ENCODE data around the gene FITM1. TPM values are rescaled to one million over a fixed set of nuclear protein-coding genes. Genes with fewer than 3 reads are reported as not detected.
A peak's percentile ranks its signal among the peaks of the same experiment; 100 is the strongest.

FITM1 gene, protein sequence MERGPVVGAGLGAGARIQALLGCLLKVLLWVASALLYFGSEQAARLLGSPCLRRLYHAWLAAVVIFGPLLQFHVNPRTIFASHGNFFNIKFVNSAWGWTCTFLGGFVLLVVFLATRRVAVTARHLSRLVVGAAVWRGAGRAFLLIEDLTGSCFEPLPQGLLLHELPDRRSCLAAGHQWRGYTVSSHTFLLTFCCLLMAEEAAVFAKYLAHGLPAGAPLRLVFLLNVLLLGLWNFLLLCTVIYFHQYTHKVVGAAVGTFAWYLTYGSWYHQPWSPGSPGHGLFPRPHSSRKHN
- not detected for total RNA-seq (2021; fragmentation: NEBNext Ultra II Directional; extraction: Animal tissue kit (Norgen Biotek cat#: 25700))
- long read RNA-seq = 0 reads

GRCh38 chr14:24130380-24130716 lies at the start of gene FITM1:
Gene FITM1 (plus strand): TSS chr14:24130659. CDS start chr14:24131564, 905 bp downstream.
- Mint-ChIP-seq H3K4me1 (ENCODE audit: low read depth) (peaks cover 4% of the 10 kb centered on the region), H3K27ac (no peak within 1 kb of the TSS), H3K4me3 (no peak within 1 kb of the TSS), H3K27me3 (ENCODE audit: insufficient read depth) (peaks cover 3% of the 10 kb centered on the region; the same call in 1 of the 2 replicates), H3K9me3 (no peaks in the 10 kb centered on the region), H3K36me3 (ENCODE audit: low read depth) (no peaks in the 10 kb centered on the region)
- no peak for DNase-seq
- TF ChIP-seq, protein P1, sequence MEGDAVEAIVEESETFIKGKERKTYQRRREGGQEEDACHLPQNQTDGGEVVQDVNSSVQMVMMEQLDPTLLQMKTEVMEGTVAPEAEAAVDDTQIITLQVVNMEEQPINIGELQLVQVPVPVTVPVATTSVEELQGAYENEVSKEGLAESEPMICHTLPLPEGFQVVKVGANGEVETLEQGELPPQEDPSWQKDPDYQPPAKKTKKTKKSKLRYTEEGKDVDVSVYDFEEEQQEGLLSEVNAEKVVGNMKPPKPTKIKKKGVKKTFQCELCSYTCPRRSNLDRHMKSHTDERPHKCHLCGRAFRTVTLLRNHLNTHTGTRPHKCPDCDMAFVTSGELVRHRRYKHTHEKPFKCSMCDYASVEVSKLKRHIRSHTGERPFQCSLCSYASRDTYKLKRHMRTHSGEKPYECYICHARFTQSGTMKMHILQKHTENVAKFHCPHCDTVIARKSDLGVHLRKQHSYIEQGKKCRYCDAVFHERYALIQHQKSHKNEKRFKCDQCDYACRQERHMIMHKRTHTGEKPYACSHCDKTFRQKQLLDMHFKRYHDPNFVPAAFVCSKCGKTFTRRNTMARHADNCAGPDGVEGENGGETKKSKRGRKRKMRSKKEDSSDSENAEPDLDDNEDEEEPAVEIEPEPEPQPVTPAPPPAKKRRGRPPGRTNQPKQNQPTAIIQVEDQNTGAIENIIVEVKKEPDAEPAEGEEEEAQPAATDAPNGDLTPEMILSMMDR (IDR thresholded peaks at IDR 0.05) = no peak

DNA sequence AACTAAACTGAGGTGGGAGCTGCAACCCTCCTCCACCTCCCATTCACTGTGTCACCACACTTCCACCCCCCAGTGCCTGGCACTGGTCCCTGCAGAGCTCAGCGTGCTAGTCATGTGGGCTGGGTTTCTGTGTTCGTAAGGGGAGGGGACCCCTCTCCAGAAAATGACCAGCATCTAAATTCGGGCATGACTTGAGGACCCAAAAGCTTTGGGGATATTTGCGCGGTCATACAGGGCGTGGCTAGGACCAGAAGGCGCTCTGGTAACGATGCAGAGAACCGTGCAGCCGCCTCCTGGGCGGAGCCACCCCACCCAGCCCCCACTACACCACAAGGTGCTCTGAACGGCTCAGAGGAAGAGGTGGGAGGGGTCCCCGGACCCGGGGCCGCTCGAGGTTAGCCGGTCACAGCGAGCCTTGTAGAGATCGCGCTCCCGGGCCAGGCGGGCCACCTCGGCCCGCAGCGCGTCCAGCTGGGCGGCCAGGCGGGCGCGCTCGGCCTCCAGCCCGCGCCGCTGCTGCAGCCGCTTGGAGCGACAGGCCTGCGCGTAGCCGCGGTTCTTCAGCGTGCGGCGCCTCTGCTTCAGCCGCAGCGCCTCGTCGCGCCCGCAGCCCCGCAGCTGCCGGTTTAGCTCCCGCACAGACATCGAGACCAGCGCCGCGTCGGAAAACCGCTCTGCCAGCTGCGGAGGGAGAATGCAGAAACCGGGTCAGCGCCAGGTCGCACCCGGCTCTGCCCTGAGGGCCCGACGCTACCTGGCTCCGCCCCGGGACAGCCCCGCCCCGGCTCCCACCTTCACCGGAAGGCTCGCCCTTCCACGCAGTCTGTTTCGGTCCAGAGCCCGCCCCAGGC lies 49.3 kb upstream of the FITM1 start:
- TF ChIP-seq, protein P1 (IDR thresholded peaks at IDR 0.05) = no peak
- H3K4me1 Mint-ChIP-seq (ENCODE audit: low read depth) = no peaks in the 10 kb centered on the region
- H3K36me3 Mint-ChIP-seq (ENCODE audit: low read depth) = no peaks in the 10 kb centered on the region
- peaks cover 38% of the 10 kb centered on the region for H3K27me3 Mint-ChIP-seq (ENCODE audit: insufficient read depth)
- no peaks in the 10 kb centered on the region for H3K9me3 Mint-ChIP-seq
- H3K27ac Mint-ChIP-seq = no peak overlapping the region
- DNase-seq = no peak
- H3K4me3 Mint-ChIP-seq = peak overlapping the region; percentile 79

DNA sequence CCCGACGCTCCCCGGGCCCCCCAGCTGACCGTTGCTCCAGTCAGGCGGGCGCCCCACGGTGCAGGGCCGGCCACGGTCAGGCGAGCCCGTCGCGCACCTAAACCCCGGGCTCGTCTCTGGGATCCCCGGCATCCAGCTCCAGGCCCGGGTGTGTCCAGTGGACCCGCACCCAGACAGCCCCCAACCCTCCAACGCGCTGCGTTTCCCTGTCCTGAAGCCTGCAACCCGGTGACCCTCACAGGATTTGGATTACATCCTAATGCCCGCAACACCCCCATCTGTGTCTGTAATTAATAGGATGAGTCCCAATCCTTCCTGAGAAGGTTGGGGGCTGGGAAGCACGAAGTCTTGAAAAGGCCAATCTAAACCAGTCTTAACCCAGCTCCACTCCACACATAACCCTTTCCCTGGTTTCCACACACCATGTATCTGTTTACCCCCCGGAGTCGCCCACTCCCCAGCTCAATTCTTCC lies 48.7 kb upstream of the FITM1 start:
- Mint-ChIP-seq H3K36me3 (ENCODE audit: low read depth) (no peaks in the 10 kb centered on the region), H3K9me3 (no peaks in the 10 kb centered on the region), H3K27ac (no peak overlapping the region), H3K4me3 (peak overlapping the region; percentile 75), H3K4me1 (ENCODE audit: low read depth) (no peaks in the 10 kb centered on the region), H3K27me3 (ENCODE audit: insufficient read depth) (peaks cover 37% of the 10 kb centered on the region)
- TF ChIP-seq, protein P1 (IDR thresholded peaks at IDR 0.05) = no peak
- DNase-seq = no peak

- TF ChIP-seq, protein P1 (IDR thresholded peaks at IDR 0.05) = no peak
- Mint-ChIP-seq H3K4me3 (peak overlapping the region; percentile 75), H3K4me1 (ENCODE audit: low read depth) (no peaks in the 10 kb centered on the region), H3K36me3 (ENCODE audit: low read depth) (no peaks in the 10 kb centered on the region), H3K27me3 (ENCODE audit: insufficient read depth) (peaks cover 39% of the 10 kb centered on the region), H3K27ac (no peak overlapping the region), H3K9me3 (no peaks in the 10 kb centered on the region)
- DNase-seq = no peak
Measured at GRCh38 chr14:24082411-24083080, 47.9 kb upstream of the FITM1 start.

GRCh38 chr14:24083462-24083861 lies 47.0 kb upstream of the FITM1 start:
- H3K4me3 Mint-ChIP-seq = no peak overlapping the region

More at GRCh38 chr14:24083462-24083861, 47.0 kb upstream of the FITM1 start:
- H3K27ac Mint-ChIP-seq = no peak overlapping the region
- H3K4me1 Mint-ChIP-seq (ENCODE audit: low read depth) = no peaks in the 10 kb centered on the region
- no peaks in the 10 kb centered on the region for H3K9me3 Mint-ChIP-seq
- no peaks in the 10 kb centered on the region for H3K36me3 Mint-ChIP-seq (ENCODE audit: low read depth)
- TF ChIP-seq, protein P1 (IDR thresholded peaks at IDR 0.05) = no peak
- peaks cover 35% of the 10 kb centered on the region for H3K27me3 Mint-ChIP-seq (ENCODE audit: insufficient read depth)
- DNase-seq = no peak
